Measurements from ENCODE around the gene MAPK10.
"Not testable (repeated sequence)": the region's sequence is repeated elsewhere in the genome, so short reads cannot be mapped to it uniquely, and the experiment has no call there.

MAPK10 gene

GRCh38 chr4:85993641-85994040 is 366.2 kb downstream of the MAPK10 start:
- DNase-seq (ENCODE audit: low read depth in 2 of 2, low spot score in 1 of 2) = no peak

- DNase-seq (ENCODE audit: low read depth in 2 of 2, low spot score in 1 of 2) = no peak
These were observed 373.6 kb downstream of the MAPK10 start for GRCh38 chr4:85986266-85986665.

GRCh38 chr4:85979276-85979675 is 380.6 kb downstream of the MAPK10 start:
- DNase-seq (ENCODE audit: low read depth in 2 of 2, low spot score in 1 of 2) = no peak

GRCh38 chr4:85970535-85970934 is 389.3 kb downstream of the MAPK10 start:
- no peak for DNase-seq (ENCODE audit: low read depth in 2 of 2, low spot score in 1 of 2)

GRCh38 chr4:85968945-85969819 is 390.7 kb downstream of the MAPK10 start:
- no peak for DNase-seq (ENCODE audit: low read depth in 2 of 2, low spot score in 1 of 2)

GRCh38 chr4:85967872-85968271 is 392.0 kb downstream of the MAPK10 start:
- DNase-seq (ENCODE audit: low read depth in 2 of 2, low spot score in 1 of 2) = no peak

GRCh38 chr4:85966373-85966772 is 393.5 kb downstream of the MAPK10 start:
- no peak for DNase-seq (ENCODE audit: low read depth in 2 of 2, low spot score in 1 of 2)

GRCh38 chr4:85965529-85965928 is 394.3 kb downstream of the MAPK10 start:
- no peak for DNase-seq (ENCODE audit: low read depth in 2 of 2, low spot score in 1 of 2)

- DNase-seq (ENCODE audit: low read depth in 2 of 2, low spot score in 1 of 2) = not testable (repeated sequence)
These were observed 394.8 kb downstream of the MAPK10 start for GRCh38 chr4:85965017-85965416.

- DNase-seq (ENCODE audit: low read depth in 2 of 2, low spot score in 1 of 2) = no peak
These were observed 395.6 kb downstream of the MAPK10 start for GRCh38 chr4:85964298-85964697.

- DNase-seq (ENCODE audit: low read depth in 2 of 2, low spot score in 1 of 2) = no peak
These were observed 396.6 kb downstream of the MAPK10 start for GRCh38 chr4:85963231-85963630.

- DNase-seq (ENCODE audit: low read depth in 2 of 2, low spot score in 1 of 2) = no peak
These were observed 398.0 kb downstream of the MAPK10 start for GRCh38 chr4:85961887-85962286.

GRCh38 chr4:85956293-85956945 is 403.4 kb downstream of the MAPK10 start:
- no peak for DNase-seq (ENCODE audit: low read depth in 2 of 2, low spot score in 1 of 2)

GRCh38 chr4:85955620-85956292 is 404.1 kb downstream of the MAPK10 start:
- DNase-seq (ENCODE audit: low read depth in 2 of 2, low spot score in 1 of 2) = no peak

GRCh38 chr4:85953651-85954018 is 406.2 kb downstream of the MAPK10 start:
- no peak for DNase-seq (ENCODE audit: low read depth in 2 of 2, low spot score in 1 of 2)

GRCh38 chr4:85952972-85953650 is 406.7 kb downstream of the MAPK10 start:
- no peak for DNase-seq (ENCODE audit: low read depth in 2 of 2, low spot score in 1 of 2)

- no peak for DNase-seq (ENCODE audit: low read depth in 2 of 2, low spot score in 1 of 2)
These were observed 407.3 kb downstream of the MAPK10 start for GRCh38 chr4:85952528-85952927.

- DNase-seq (ENCODE audit: low read depth in 2 of 2, low spot score in 1 of 2) = no peak
These were observed 408.8 kb downstream of the MAPK10 start for GRCh38 chr4:85951099-85951498.

GRCh38 chr4:85946821-85947220 is 413.0 kb downstream of the MAPK10 start:
- DNase-seq (ENCODE audit: low read depth in 2 of 2, low spot score in 1 of 2) = no peak

- no peak for DNase-seq (ENCODE audit: low read depth in 2 of 2, low spot score in 1 of 2)
These were observed 417.7 kb downstream of the MAPK10 start for GRCh38 chr4:85942107-85942506.

GRCh38 chr4:85940151-85940550 is 419.7 kb downstream of the MAPK10 start:
- no peak for DNase-seq (ENCODE audit: low read depth in 2 of 2, low spot score in 1 of 2)
